GM23338 (cell line): ENCODE results near the gene ARMH1. TPM values are rescaled to one million over a fixed set of nuclear protein-coding genes. Genes with fewer than 3 reads are reported as not detected.

ENCODE experiments used
- EZH2 ChIP-seq: fragments of 200-600 bp; sonication (generic); IDR thresholded peaks from one replicate; pipeline ENCODE4 v1.8.0; 2017; ENCODE audit warnings: antibody characterized with exemption, mild to moderate bottlenecking, low read depth; ENCODE audit not compliant: unreplicated experiment
- EZH2phosphoT487 ChIP-seq: fragments of 200-600 bp; sonication (generic); IDR thresholded peaks from one replicate; pipeline ENCODE4 v1.8.1; 2018; ENCODE audit warnings: antibody characterized with exemption; ENCODE audit not compliant: unreplicated experiment
- JUNB ChIP-seq: IDR thresholded peaks from one replicate; pipeline ENCODE4 v1.6.1; 2016; ENCODE audit warnings: antibody characterized with exemption; ENCODE audit not compliant: unreplicated experiment
- POLR2AphosphoS5 ChIP-seq: IDR thresholded peaks from 2 replicates; pipeline ENCODE4 v1.6.1; 2016; ENCODE audit warnings: antibody characterized with exemption, low read depth
- STAT1 ChIP-seq: IDR thresholded peaks from one replicate; pipeline ENCODE4 v1.6.1; 2016; ENCODE audit warnings: antibody characterized with exemption; ENCODE audit not compliant: unreplicated experiment
- ZNF114 ChIP-seq: fragments of 250-450 bp; sonication (Bioruptor Pico); IDR thresholded peaks from 2 replicates; pipeline ENCODE4 v1.5.0; 2020; ENCODE audit warnings: mild to moderate bottlenecking, moderate library complexity
- polyA plus RNA-seq: library from polyadenylated mRNA; unstranded; fragments of >200 nt; fragmentation: Nextera tagmentation; extraction: Ambion mirVana; gene quantifications from 2 replicates; pipeline ENCODE4 v1.2.1, GENCODE V29; 2016
- total RNA-seq: library from RNA; depleted of rRNA; stranded (reverse); fragments of >200 nt; shearing (Covaris generic); gene quantifications from 2 replicates; pipeline ENCODE4 v1.2.3, GENCODE V29; 2014
- TF ChIP-seq, protein P1 (sequence below): fragments of 250-450 bp; sonication (Bioruptor Pico); IDR thresholded peaks from 2 replicates; pipeline ENCODE4 v1.5.0; 2020; ENCODE audit warnings: mild to moderate bottlenecking, moderate library complexity
- TF ChIP-seq, protein P2 (sequence below): IDR thresholded peaks from 2 replicates; pipeline ENCODE4 v1.6.1; 2016; ENCODE audit warnings: antibody characterized with exemption

The ARMH1 gene
- total and polyA plus RNA-seq, 2 experiments from 2014 or later: 0.31 TPM; not detected in 1

- TF ChIP-seq, protein P1, sequence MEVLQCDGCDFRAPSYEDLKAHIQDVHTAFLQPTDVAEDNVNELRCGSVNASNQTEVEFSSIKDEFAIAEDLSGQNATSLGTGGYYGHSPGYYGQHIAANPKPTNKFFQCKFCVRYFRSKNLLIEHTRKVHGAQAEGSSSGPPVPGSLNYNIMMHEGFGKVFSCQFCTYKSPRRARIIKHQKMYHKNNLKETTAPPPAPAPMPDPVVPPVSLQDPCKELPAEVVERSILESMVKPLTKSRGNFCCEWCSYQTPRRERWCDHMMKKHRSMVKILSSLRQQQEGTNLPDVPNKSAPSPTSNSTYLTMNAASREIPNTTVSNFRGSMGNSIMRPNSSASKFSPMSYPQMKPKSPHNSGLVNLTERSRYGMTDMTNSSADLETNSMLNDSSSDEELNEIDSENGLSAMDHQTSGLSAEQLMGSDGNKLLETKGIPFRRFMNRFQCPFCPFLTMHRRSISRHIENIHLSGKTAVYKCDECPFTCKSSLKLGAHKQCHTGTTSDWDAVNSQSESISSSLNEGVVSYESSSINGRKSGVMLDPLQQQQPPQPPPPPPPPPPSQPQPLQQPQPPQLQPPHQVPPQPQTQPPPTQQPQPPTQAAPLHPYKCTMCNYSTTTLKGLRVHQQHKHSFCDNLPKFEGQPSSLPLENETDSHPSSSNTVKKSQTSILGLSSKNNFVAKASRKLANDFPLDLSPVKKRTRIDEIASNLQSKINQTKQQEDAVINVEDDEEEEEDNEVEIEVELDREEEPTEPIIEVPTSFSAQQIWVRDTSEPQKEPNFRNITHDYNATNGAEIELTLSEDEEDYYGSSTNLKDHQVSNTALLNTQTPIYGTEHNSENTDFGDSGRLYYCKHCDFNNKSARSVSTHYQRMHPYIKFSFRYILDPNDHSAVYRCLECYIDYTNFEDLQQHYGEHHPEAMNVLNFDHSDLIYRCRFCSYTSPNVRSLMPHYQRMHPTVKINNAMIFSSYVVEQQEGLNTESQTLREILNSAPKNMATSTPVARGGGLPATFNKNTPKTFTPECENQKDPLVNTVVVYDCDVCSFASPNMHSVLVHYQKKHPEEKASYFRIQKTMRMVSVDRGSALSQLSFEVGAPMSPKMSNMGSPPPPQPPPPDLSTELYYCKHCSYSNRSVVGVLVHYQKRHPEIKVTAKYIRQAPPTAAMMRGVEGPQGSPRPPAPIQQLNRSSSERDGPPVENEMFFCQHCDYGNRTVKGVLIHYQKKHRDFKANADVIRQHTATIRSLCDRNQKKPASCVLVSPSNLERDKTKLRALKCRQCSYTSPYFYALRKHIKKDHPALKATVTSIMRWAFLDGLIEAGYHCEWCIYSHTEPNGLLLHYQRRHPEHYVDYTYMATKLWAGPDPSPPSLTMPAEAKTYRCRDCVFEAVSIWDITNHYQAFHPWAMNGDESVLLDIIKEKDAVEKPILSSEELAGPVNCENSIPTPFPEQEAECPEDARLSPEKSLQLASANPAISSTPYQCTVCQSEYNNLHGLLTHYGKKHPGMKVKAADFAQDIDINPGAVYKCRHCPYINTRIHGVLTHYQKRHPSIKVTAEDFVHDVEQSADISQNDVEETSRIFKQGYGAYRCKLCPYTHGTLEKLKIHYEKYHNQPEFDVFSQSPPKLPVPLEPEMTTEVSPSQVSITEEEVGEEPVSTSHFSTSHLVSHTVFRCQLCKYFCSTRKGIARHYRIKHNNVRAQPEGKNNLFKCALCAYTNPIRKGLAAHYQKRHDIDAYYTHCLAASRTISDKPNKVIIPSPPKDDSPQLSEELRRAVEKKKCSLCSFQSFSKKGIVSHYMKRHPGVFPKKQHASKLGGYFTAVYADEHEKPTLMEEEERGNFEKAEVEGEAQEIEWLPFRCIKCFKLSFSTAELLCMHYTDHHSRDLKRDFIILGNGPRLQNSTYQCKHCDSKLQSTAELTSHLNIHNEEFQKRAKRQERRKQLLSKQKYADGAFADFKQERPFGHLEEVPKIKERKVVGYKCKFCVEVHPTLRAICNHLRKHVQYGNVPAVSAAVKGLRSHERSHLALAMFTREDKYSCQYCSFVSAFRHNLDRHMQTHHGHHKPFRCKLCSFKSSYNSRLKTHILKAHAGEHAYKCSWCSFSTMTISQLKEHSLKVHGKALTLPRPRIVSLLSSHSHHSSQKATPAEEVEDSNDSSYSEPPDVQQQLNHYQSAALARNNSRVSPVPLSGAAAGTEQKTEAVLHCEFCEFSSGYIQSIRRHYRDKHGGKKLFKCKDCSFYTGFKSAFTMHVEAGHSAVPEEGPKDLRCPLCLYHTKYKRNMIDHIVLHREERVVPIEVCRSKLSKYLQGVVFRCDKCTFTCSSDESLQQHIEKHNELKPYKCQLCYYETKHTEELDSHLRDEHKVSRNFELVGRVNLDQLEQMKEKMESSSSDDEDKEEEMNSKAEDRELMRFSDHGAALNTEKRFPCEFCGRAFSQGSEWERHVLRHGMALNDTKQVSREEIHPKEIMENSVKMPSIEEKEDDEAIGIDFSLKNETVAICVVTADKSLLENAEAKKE (CRISPR knock-in tag): no peak
- TF ChIP-seq, protein P2, sequence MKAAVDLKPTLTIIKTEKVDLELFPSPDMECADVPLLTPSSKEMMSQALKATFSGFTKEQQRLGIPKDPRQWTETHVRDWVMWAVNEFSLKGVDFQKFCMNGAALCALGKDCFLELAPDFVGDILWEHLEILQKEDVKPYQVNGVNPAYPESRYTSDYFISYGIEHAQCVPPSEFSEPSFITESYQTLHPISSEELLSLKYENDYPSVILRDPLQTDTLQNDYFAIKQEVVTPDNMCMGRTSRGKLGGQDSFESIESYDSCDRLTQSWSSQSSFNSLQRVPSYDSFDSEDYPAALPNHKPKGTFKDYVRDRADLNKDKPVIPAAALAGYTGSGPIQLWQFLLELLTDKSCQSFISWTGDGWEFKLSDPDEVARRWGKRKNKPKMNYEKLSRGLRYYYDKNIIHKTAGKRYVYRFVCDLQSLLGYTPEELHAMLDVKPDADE: no peak
- TF ChIP-seq EZH2: no peak
- no peak for TF ChIP-seq ZNF114 (CRISPR knock-in tag)
- TF ChIP-seq JUNB: no peak
- no peak for TF ChIP-seq STAT1
- no peak for TF ChIP-seq EZH2phosphoT487
- no peak for TF ChIP-seq POLR2AphosphoS5
Measured at GRCh38 chr1:44672254-44672955, 2.1 kb upstream of the ARMH1 start (continued).
